Mesenchymal stem cell (in vitro differentiated cells and primary cell): ENCODE results near the gene GRID2.

Experiments
- DNase-seq: peaks from one replicate; pipeline ENCODE4 v3.0.0-alpha.2; 2013
- H2AFZ ChIP-seq: one replicate; pipeline ENCODE4 v1.6.1; 2013; ENCODE audit warnings: low read depth, mild to moderate bottlenecking, control low read depth, inconsistent platforms, low read length, moderate library complexity
- H2AK5ac ChIP-seq: 2 replicates; pipeline ENCODE4 v1.6.1; 2013; ENCODE audit warnings: low read length, moderate library complexity, mild to moderate bottlenecking, inconsistent platforms; ENCODE audit not compliant: severe bottlenecking
- H2BK120ac ChIP-seq: one replicate; pipeline ENCODE4 v1.6.1; 2013; ENCODE audit warnings: low read depth, mild to moderate bottlenecking, inconsistent platforms, low read length, moderate library complexity
- H2BK12ac ChIP-seq, 2 experiments: one replicate each; pipeline ENCODE4 v1.6.1; 2013; ENCODE audit warnings: inconsistent platforms in 2 of 2, low read length in 2 of 2, mild to moderate bottlenecking in 2 of 2, moderate library complexity in 2 of 2, control low read depth in 1 of 2
- H2BK15ac ChIP-seq: one replicate; pipeline ENCODE4 v1.6.1; 2013; ENCODE audit warnings: mild to moderate bottlenecking, low read depth, inconsistent platforms; ENCODE audit not compliant: poor library complexity, severe bottlenecking
- H2BK5ac ChIP-seq: 2 replicates; pipeline ENCODE4 v1.6.1; 2013; ENCODE audit warnings: low read depth, mild to moderate bottlenecking, low read length, control low read depth, inconsistent platforms; ENCODE audit not compliant: poor library complexity, severe bottlenecking
- H3K14ac ChIP-seq, 2 experiments: one replicate each; pipeline ENCODE4 v1.6.1; 2013; ENCODE audit warnings: inconsistent platforms in 2 of 2, low read length in 2 of 2, control low read depth in 1 of 2, mild to moderate bottlenecking in 1 of 2, moderate library complexity in 1 of 2
- H3K18ac ChIP-seq, 2 experiments: one replicate each; pipeline ENCODE4 v1.6.1; 2013; ENCODE audit warnings: inconsistent platforms in 2 of 2, low read length in 2 of 2, control low read depth in 1 of 2, low read depth in 1 of 2, mild to moderate bottlenecking in 1 of 2
- H3K23ac ChIP-seq, 2 experiments: one replicate each; pipeline ENCODE4 v1.6.1; 2013; ENCODE audit warnings: inconsistent platforms in 2 of 2, low read length in 2 of 2, mild to moderate bottlenecking in 2 of 2, moderate library complexity in 2 of 2, control low read depth in 1 of 2
- H3K27ac ChIP-seq: 2 replicates; pipeline ENCODE4 v1.5.1; 2013; ENCODE audit warnings: mild to moderate bottlenecking, moderate library complexity, low read length, control low read depth, inconsistent platforms; ENCODE audit not compliant: poor library complexity, severe bottlenecking
- H3K27me3 ChIP-seq, 2 experiments: 2 replicates each; pipeline versions ENCODE4 v1.6.1 to v1.7.0; 2013; ENCODE audit warnings: low read length in 2 of 2, mild to moderate bottlenecking in 2 of 2, moderate library complexity in 2 of 2, control low read depth in 1 of 2, inconsistent platforms in 1 of 2; ENCODE audit not compliant: control insufficient read depth in 1 of 2, insufficient read depth in 1 of 2
- H3K36me3 ChIP-seq, 2 experiments: 2 replicates each; pipeline versions ENCODE4 v1.6.1 to v1.7.0; 2013; ENCODE audit warnings: low read length in 2 of 2, control low read depth in 1 of 2, inconsistent platforms in 1 of 2, low read depth in 1 of 2, mild to moderate bottlenecking in 1 of 2; ENCODE audit not compliant: insufficient read depth in 2 of 2, control insufficient read depth in 1 of 2
- H3K4ac ChIP-seq, 2 experiments: one replicate each; pipeline ENCODE4 v1.6.1; 2013; ENCODE audit warnings: inconsistent platforms in 2 of 2, low read length in 2 of 2, mild to moderate bottlenecking in 2 of 2, moderate library complexity in 2 of 2, control low read depth in 1 of 2, low read depth in 1 of 2
- H3K4me1 ChIP-seq: 2 replicates; pipeline ENCODE4 v1.6.1; 2013; ENCODE audit warnings: low read depth, low read length, control low read depth; ENCODE audit not compliant: control insufficient read depth, insufficient read depth
- H3K4me2 ChIP-seq: 2 replicates; pipeline ENCODE4 v1.6.1; 2013; ENCODE audit warnings: low read length, mild to moderate bottlenecking, inconsistent platforms; ENCODE audit not compliant: poor library complexity, severe bottlenecking
- H3K4me3 ChIP-seq, 2 experiments: 2 replicates each; pipeline versions ENCODE4 v1.5.1 to v1.7.0; 2013; ENCODE audit warnings: low read length in 2 of 2, mild to moderate bottlenecking in 2 of 2, control low read depth in 1 of 2, low read depth in 1 of 2; ENCODE audit not compliant: insufficient read depth in 1 of 2
- H3K79me1 ChIP-seq: replicated peaks from 2 replicates; pipeline ENCODE4 v1.6.1; 2013; ENCODE audit warnings: mild to moderate bottlenecking, control low read depth, low read length, inconsistent platforms; ENCODE audit not compliant: poor library complexity, severe bottlenecking
- H3K9ac ChIP-seq: 2 replicates; pipeline ENCODE4 v1.7.0; 2013; ENCODE audit warnings: mild to moderate bottlenecking, low read length, moderate library complexity
- H3K9me3 ChIP-seq: 2 replicates; pipeline ENCODE4 v1.7.0; 2013; ENCODE audit warnings: mild to moderate bottlenecking, low read length; ENCODE audit not compliant: control insufficient read depth
- H4K8ac ChIP-seq: one replicate; pipeline ENCODE4 v1.6.1; 2013; ENCODE audit warnings: inconsistent platforms, mild to moderate bottlenecking, low read length, moderate library complexity
- H4K91ac ChIP-seq: one replicate; pipeline ENCODE4 v1.6.1; 2013; ENCODE audit warnings: mild to moderate bottlenecking, low read length, inconsistent platforms
- WGBS: methylation state at CpG from one replicate; pipeline ENCODE4 v1.1.7; 2013; ENCODE audit warnings: mixed read lengths; 5-methylcytosine and 5-hydroxymethylcytosine counted together

GRID2 gene

GRCh38 chr4:93174598-93174997 is 870.8 kb downstream of the GRID2 start:
- no peak overlapping the region for H4K8ac ChIP-seq
- H3K27ac ChIP-seq: no peak overlapping the region
- H3K9me3 ChIP-seq: no peaks in the 10 kb centered on the region
- no peak for DNase-seq
- no peak overlapping the region for H2BK12ac ChIP-seq
- no peak overlapping the region for H3K9ac ChIP-seq
- no peaks in the 10 kb centered on the region for H3K4me1 ChIP-seq
- H2BK5ac ChIP-seq: no peak overlapping the region
- H4K91ac ChIP-seq: no peak overlapping the region
- H3K27me3 ChIP-seq: no peaks in the 10 kb centered on the region
- no peak overlapping the region for H3K18ac ChIP-seq
- no peaks in the 10 kb centered on the region for H3K79me1 ChIP-seq
- H3K23ac ChIP-seq: no peak overlapping the region
- no peak overlapping the region for H2AFZ ChIP-seq
- H3K36me3 ChIP-seq: no peaks in the 10 kb centered on the region
- no peak overlapping the region for H3K4me2 ChIP-seq
- no peak overlapping the region for H2BK15ac ChIP-seq
- no peak overlapping the region for H3K4me3 ChIP-seq
- no peak overlapping the region for H3K4ac ChIP-seq
- no peak overlapping the region for H3K14ac ChIP-seq
- no peak overlapping the region for H2AK5ac ChIP-seq
- no peak overlapping the region for H2BK120ac ChIP-seq
- no CpG with 5 or more reads among the region's 1 CpG for WGBS

GRCh38 chr4:93178279-93178678 is 874.5 kb downstream of the GRID2 start:
- Histone ChIP-seq H3K79me1 (no peaks in the 10 kb centered on the region), H2BK12ac (no peak overlapping the region), H2AFZ (no peak overlapping the region), H3K36me3 (no peaks in the 10 kb centered on the region), H2BK15ac (no peak overlapping the region), H3K27ac (no peak overlapping the region), H2BK5ac (no peak overlapping the region), H4K91ac (no peak overlapping the region), H3K9me3 (no peaks in the 10 kb centered on the region), H3K14ac (no peak overlapping the region), H3K4ac (no peak overlapping the region), H3K4me3 (no peak overlapping the region), H3K23ac (no peak overlapping the region), H3K27me3 (no peaks in the 10 kb centered on the region), H3K4me1 (no peaks in the 10 kb centered on the region), H3K4me2 (no peak overlapping the region), H3K18ac (no peak overlapping the region), H2AK5ac (no peak overlapping the region), H3K9ac (no peak overlapping the region), H2BK120ac (no peak overlapping the region), H4K8ac (no peak overlapping the region)
- no peak for DNase-seq
- 50% methylated on average over 1 of the region's 2 CpGs for WGBS

GRCh38 chr4:93179044-93179443 is 875.3 kb downstream of the GRID2 start:
- no peaks in the 10 kb centered on the region for H3K9me3 ChIP-seq
- no peak overlapping the region for H3K27ac ChIP-seq
- no peaks in the 10 kb centered on the region for H3K79me1 ChIP-seq
- H2BK15ac ChIP-seq: no peak overlapping the region
- no peak overlapping the region for H3K4me3 ChIP-seq
- H3K4me1 ChIP-seq: no peaks in the 10 kb centered on the region
- no peak overlapping the region for H2AK5ac ChIP-seq
- no peak overlapping the region for H2BK12ac ChIP-seq
- no peak overlapping the region for H3K9ac ChIP-seq
- no peak overlapping the region for H3K18ac ChIP-seq
- H2BK5ac ChIP-seq: no peak overlapping the region
- H4K91ac ChIP-seq: no peak overlapping the region
- no peak overlapping the region for H3K14ac ChIP-seq
- no peak for DNase-seq
- no peaks in the 10 kb centered on the region for H3K36me3 ChIP-seq
- H2AFZ ChIP-seq: no peak overlapping the region
- no CpG with 5 or more reads among the region's 2 CpGs for WGBS
- H3K4ac ChIP-seq: no peak overlapping the region
- no peak overlapping the region for H4K8ac ChIP-seq
- no peaks in the 10 kb centered on the region for H3K27me3 ChIP-seq
- H2BK120ac ChIP-seq: no peak overlapping the region
- H3K23ac ChIP-seq: no peak overlapping the region
- H3K4me2 ChIP-seq: no peak overlapping the region

- Histone ChIP-seq H2BK15ac (no peak overlapping the region), H2BK12ac (no peak overlapping the region), H3K36me3 (no peaks in the 10 kb centered on the region), H3K14ac (no peak overlapping the region), H3K4me2 (no peak overlapping the region), H2BK5ac (no peak overlapping the region), H3K18ac (no peak overlapping the region), H3K9ac (no peak overlapping the region), H2AK5ac (no peak overlapping the region), H3K27me3 (no peaks in the 10 kb centered on the region), H3K4me1 (no peaks in the 10 kb centered on the region), H2BK120ac (no peak overlapping the region), H4K91ac (no peak overlapping the region), H2AFZ (no peak overlapping the region), H3K27ac (no peak overlapping the region), H3K4me3 (no peak overlapping the region), H3K23ac (no peak overlapping the region), H3K79me1 (no peaks in the 10 kb centered on the region), H4K8ac (no peak overlapping the region), H3K9me3 (no peaks in the 10 kb centered on the region), H3K4ac (no peak overlapping the region)
- 92% methylated on average over 4 of the region's 4 CpGs for WGBS
- no peak for DNase-seq
Observed at GRCh38 chr4:93182722-93183121, 879.0 kb downstream of the GRID2 start.
